Heart left ventricle (tissue), 16 donors: ENCODE measurements around the gene SPPL2B. TPM values are rescaled to one million over a fixed set of nuclear protein-coding genes. Genes with fewer than 3 reads are reported as not detected.

ENCODE experiments used
- ATAC-seq, 4 donors: fragments of 200-7000 bp; cut with Tn5 transposase; one replicate each; pipeline ENCODE4 v1.9.1; 2020 to 2022; ENCODE audit warnings: moderate library complexity in 4 of 4, mild to moderate bottlenecking in 3 of 4, moderate number of reproducible peaks in 1 of 4
- DNase-seq, 5 donors: peaks; one replicate each; pipeline ENCODE4 v3.0.0-alpha.2; 2020
- H3K27ac ChIP-seq, 12 donors: fragments of 200-600 bp; sonication (generic) in 4 of 12; one replicate each; pipeline versions ENCODE4 v1.5.0 to v1.8.0; 2016 to 2022; ENCODE audit warnings: mild to moderate bottlenecking in 2 of 12
- H3K27me3 ChIP-seq, 9 donors: fragments of 200-600 bp; sonication (generic) in 2 of 9; one replicate each; pipeline versions ENCODE4 v1.5.1 to v1.8.0; 2016 to 2022; ENCODE audit warnings: mild to moderate bottlenecking in 3 of 9
- H3K36me3 ChIP-seq, 9 donors: fragments of 200-600 bp; sonication (generic) in 2 of 9; one replicate each; pipeline versions ENCODE4 v1.5.0 to v1.8.0; 2018 to 2022; ENCODE audit warnings: mild to moderate bottlenecking in 2 of 9
- H3K4me1 ChIP-seq, 12 donors: fragments of 200-600 bp; sonication (generic) in 4 of 12; one replicate each; pipeline versions ENCODE4 v1.5.0 to v1.8.0; 2016 to 2022; ENCODE audit warnings: mild to moderate bottlenecking in 3 of 12
- H3K4me3 ChIP-seq, 12 donors: fragments of 200-600 bp; sonication (generic) in 4 of 12; one replicate each; pipeline versions ENCODE4 v1.5.0 to v1.8.0; 2017 to 2022; ENCODE audit warnings: mild to moderate bottlenecking in 9 of 12, moderate library complexity in 4 of 12
- H3K9me3 ChIP-seq, 12 donors: fragments of 200-600 bp; sonication (generic) in 4 of 12; one replicate each; pipeline versions ENCODE4 v1.5.0 to v1.8.0; 2016 to 2022; ENCODE audit warnings: mild to moderate bottlenecking in 1 of 12
- CTCF ChIP-seq, 12 donors: fragments of 200-600 bp; sonication (generic) in 4 of 12; IDR thresholded peaks; one replicate each; pipeline versions ENCODE4 v1.5.0 to v1.8.0; 2018 to 2022; ENCODE audit warnings: antibody characterized with exemption in 12 of 12, mild to moderate bottlenecking in 5 of 12
- POLR2A ChIP-seq, 2 donors: fragments of 450-650 bp; IDR thresholded peaks; one replicate each; pipeline ENCODE4 v1.6.1; 2017; ENCODE audit warnings: antibody characterized with exemption in 2 of 2, mild to moderate bottlenecking in 2 of 2, moderate library complexity in 2 of 2
- WGBS, 4 donors: extraction: QIAGEN DNeasy Blood & Tissue Kit in 2 of 4; methylation state at CpG; one replicate each; pipeline versions ENCODE4 v1.1.5 to v1.1.7; 2013 to 2018; 5-methylcytosine and 5-hydroxymethylcytosine counted together
- intact Hi-C, 10 donors: fragments of 100-400 bp; cut with DNase I; formaldehyde crosslinking; loops; one replicate each; pipeline versions ENCODE4 v1.11.1 to v1.14.2; 2022
- polyA plus RNA-seq, 2 donors: library from polyadenylated mRNA; stranded (reverse); fragments of 200-250 nt; gene quantifications; one replicate each; pipeline ENCODE4 v1.2.3, GENCODE V29; 2013
- total RNA-seq, 9 donors: library from RNA; depleted of rRNA in 2 of 9; stranded (reverse); fragments of >200 nt in 2 of 9; fragmentation: NEBNext Ultra II Directional in 3 of 9; extraction: Animal tissue kit (Norgen Biotek cat#: 25700) in 3 of 9; gene quantifications; one replicate each; pipeline versions ENCODE4 v1.1.0 to v1.2.4, GENCODE V29; 2016 to 2023
- donor health status: ischemic (EF 13 %, LVEDD 7.1; RV severe dilation, severe dysfunction).
- donor health status: healthy with polysubstance abuse.
- donor health status: DM: no; HTN: yes; CAD: no.
- donor health status: DM: no; HTN: no; CAD: no.
- donor health status: ischemic (EF 25% LVEDD 6.9; RV normal size, moderate dysfunction).
- donor health status: ischemic (EF 25% LVEDD 5.7; RV mildly dilated, moderate dysfunction).
- donor health status: healthy.
- donor health status: DM: yes; HTN: yes; CAD: no.
- donor health status: ischemic (EF 35%, LVEDD 5.7; RV mildly dilated, moderate dysfunction).
- donor health status: nonischemic (EF 11% LVEDD 7.7; RV severe dilation, severe dysfunction).
- donor health status: DM: yes; HTN: yes; CAD: no.
- donor health status: PGD.
- donor health status: ischemic (EF 29% LVEDD 5.4; RV normal size, mild dysfunction).
- donor health status: nonischemic (EF 23%, LVEDD 6.1; RV moderate dilation, normal function).

SPPL2B gene
- total and polyA plus RNA-seq, 11 donors, result 17.6 to 31.2 (median 21.6) TPM

- H3K4me3 ChIP-seq, result no peak overlapping the region
- intact Hi-C loops, result no loop called here
- 90 to 94% (median 92%) methylated on average over 33 to 34 of the region's 34 CpGs for WGBS, 4 donors
- TF ChIP-seq CTCF (IDR thresholded peaks at IDR 0.05) (no peak), POLR2A (IDR thresholded peaks at IDR 0.05) (no peak)
- H3K9me3 ChIP-seq, result no peaks in the 10 kb centered on the region
- H3K27me3 ChIP-seq, result no peaks in the 10 kb centered on the region
- no peak overlapping the region for H3K27ac ChIP-seq
- ATAC-seq (no peak), DNase-seq (no peak)
- no peaks in the 10 kb centered on the region for H3K4me1 ChIP-seq
- peaks cover 0 to 34% (median 17%) of the 10 kb centered on the region in 9 donors for H3K36me3 ChIP-seq
Measured at GRCh38 chr19:2353887-2354592, 25.6 kb downstream of the SPPL2B start.

GRCh38 chr19:2354670-2355069, 26.2 kb downstream of the SPPL2B start:
- Histone ChIP-seq H3K9me3 (no peaks in the 10 kb centered on the region), H3K27me3 (peaks cover 0 to under 1% (median 0%) of the 10 kb centered on the region in 9 donors), H3K4me3 (no peak overlapping the region), H3K36me3 (peaks cover 0 to 34% (median 17%) of the 10 kb centered on the region in 9 donors), H3K4me1 (no peaks in the 10 kb centered on the region), H3K27ac (no peak overlapping the region)
- no peak for DNase-seq
- WGBS, 4 donors, result 79 to 93% (median 92%) methylated on average over 12 to 17 of the region's 17 CpGs
- ATAC-seq, result no peak
- intact Hi-C loops, result no loop called here
- TF ChIP-seq POLR2A (IDR thresholded peaks at IDR 0.05) (no peak), CTCF (IDR thresholded peaks at IDR 0.05) (no peak)

GRCh38 chr19:2355168-2356035, 26.9 kb downstream of the SPPL2B start:
- Histone ChIP-seq H3K4me3 (no peak overlapping the region), H3K27ac (no peak overlapping the region), H3K9me3 (no peaks in the 10 kb centered on the region), H3K36me3 (peaks cover 0 to 32% (median 17%) of the 10 kb centered on the region in 9 donors), H3K27me3 (peaks cover 0 to 8% (median 1%) of the 10 kb centered on the region in 9 donors), H3K4me1 (no peaks in the 10 kb centered on the region)
- DNase-seq (no peak), ATAC-seq (no peak)
- WGBS, 4 donors, result 92 to 96% (median 93%) methylated on average over 23 to 24 of the region's 24 CpGs
- TF ChIP-seq CTCF (IDR thresholded peaks at IDR 0.05) (no peak), POLR2A (IDR thresholded peaks at IDR 0.05) (no peak)
- intact Hi-C loops, result no loop called here

- Histone ChIP-seq H3K27ac (no peak overlapping the region), H3K4me1 (no peaks in the 10 kb centered on the region), H3K4me3 (no peak overlapping the region), H3K27me3 (peaks cover 0 to 15% (median 5%) of the 10 kb centered on the region in 9 donors), H3K9me3 (no peaks in the 10 kb centered on the region), H3K36me3 (peaks cover 0 to 27% (median 13%) of the 10 kb centered on the region in 9 donors)
- WGBS, 4 donors, result 82 to 86% (median 84%) methylated on average over 10 to 21 of the region's 21 CpGs
- intact Hi-C loops, result no loop called here
- peak in 1 of 4 donors; percentile 8 for ATAC-seq
- DNase-seq, result no peak
- TF ChIP-seq POLR2A (IDR thresholded peaks at IDR 0.05) (no peak), CTCF (IDR thresholded peaks at IDR 0.05) (no peak)
Measured at GRCh38 chr19:2356036-2356646, 27.7 kb downstream of the SPPL2B start.
